HG03097 (cell line): Measurements from ENCODE around the gene HS6ST2.

ENCODE experiments used
- ATAC-seq: cut with Tn5 transposase; IDR thresholded peaks from one replicate; pipeline ENCODE4 v1.9.1; 2021; ENCODE audit not compliant: unreplicated experiment, low FRiP score

HS6ST2 gene

DNA sequence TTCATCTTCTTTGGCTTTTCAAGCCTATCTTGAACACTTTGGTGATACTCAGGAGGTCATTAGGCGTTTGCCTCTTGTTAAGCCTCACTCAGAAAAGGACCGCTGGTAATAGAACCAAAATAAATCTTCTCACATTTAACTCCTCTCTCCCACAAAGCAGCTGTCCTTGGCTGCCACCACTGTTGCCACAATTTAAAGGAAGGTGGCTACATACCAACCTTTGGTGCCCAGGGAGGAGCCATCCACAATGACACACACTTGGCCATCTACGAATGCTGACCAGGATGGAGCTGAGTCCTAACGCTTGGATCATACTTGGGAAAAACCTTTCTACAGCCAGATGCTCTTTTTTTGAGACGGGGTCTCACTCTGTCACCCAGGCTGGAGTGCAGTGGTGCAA is 210.2 kb downstream of the HS6ST2 start:
- ATAC-seq = no peak

DNA sequence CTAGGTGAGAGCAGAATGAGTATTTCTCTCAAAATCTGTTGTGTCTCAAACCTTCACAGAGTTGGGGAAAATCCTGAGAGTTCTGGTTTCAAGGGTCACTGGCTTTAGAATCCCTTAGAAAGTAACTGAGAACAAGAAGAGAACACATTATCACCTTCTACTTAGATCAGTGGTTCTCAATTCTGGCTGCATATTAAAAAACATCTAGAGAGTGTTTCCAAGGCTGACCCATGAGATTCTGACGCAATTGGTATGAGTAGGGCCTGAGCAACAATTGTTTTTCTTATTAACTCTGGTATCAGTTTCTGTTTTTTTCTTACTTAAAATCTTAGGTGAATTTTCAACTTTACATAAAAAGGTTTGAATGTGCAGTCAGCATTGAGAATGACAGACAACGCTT is 212.8 kb downstream of the HS6ST2 start:
- no peak for ATAC-seq

DNA sequence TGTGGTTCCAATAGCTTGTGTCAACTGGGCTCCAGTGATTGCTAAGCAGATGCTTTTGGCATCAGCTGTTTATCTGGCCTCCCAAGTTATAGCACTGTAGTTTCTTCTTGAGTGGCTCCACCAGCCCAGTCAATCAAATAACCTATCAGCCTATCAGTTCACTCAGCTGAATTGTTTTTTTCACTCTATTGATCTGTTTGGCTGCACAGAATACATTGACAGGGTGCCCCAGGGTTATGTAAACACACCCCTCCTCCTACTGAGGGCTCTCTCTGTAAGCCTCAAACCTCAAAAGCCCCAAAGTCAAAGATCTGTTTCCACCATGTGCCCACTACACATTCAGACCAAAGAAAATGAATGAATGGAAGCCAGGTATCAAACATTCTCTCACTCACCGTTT is 214.0 kb downstream of the HS6ST2 start:
- no peak for ATAC-seq

DNA sequence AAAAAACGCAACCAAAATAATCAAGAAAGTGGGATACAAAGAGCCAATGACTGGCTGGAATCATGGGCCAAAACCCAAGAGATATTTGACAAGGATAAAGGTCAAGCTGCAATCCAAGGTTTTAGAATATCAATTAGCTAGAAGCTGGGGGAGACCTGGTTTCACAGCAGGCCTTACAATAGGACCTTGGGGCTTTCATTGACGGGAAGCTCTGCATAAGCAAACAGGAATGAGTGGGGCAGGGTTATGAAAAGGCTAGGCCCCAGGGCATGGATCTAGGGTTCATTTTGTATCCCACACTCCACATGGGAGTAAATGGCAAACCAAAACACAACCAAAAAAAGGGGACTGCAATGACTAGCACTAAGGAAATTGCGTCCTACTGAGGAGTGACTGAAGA is 215.3 kb downstream of the HS6ST2 start:
- no peak for ATAC-seq

DNA sequence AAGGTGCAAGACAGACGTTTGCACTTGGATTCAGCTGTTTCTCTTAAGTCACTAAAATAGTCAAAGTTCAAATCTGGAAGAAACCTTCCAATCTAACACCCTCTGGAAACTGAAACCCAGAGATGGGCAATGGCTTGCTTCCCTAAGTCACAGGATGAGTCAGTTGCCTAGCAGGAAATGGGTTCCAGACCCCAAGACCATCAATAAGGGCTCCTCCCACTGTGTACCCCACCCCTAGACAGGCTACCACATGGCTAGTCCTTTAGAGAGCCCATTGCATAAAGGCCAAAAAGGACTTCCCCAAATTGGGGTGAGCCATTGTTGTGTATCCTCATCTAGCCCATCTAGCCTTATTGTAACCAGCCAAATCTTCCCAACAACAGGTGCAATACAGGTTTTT is 216.2 kb downstream of the HS6ST2 start:
- no peak for ATAC-seq

DNA sequence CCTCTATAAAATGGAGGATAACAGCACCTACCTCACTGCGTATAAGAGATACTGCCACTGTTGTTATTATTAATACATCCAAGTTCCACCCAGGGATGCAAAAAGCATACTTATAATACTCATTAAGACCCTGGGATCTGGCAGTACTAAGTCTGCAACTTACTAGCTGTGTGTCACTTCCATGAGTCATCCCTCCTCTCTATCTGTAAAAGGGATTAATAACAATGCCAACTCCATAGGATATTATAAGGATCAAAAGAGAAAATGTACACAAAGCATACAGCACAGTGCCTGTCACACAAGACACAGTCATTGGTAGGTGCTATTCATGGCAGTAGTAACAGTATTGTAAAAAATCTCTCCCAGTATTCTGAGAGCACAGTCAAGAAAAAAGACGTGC is 216.7 kb downstream of the HS6ST2 start:
- ATAC-seq = no peak

DNA sequence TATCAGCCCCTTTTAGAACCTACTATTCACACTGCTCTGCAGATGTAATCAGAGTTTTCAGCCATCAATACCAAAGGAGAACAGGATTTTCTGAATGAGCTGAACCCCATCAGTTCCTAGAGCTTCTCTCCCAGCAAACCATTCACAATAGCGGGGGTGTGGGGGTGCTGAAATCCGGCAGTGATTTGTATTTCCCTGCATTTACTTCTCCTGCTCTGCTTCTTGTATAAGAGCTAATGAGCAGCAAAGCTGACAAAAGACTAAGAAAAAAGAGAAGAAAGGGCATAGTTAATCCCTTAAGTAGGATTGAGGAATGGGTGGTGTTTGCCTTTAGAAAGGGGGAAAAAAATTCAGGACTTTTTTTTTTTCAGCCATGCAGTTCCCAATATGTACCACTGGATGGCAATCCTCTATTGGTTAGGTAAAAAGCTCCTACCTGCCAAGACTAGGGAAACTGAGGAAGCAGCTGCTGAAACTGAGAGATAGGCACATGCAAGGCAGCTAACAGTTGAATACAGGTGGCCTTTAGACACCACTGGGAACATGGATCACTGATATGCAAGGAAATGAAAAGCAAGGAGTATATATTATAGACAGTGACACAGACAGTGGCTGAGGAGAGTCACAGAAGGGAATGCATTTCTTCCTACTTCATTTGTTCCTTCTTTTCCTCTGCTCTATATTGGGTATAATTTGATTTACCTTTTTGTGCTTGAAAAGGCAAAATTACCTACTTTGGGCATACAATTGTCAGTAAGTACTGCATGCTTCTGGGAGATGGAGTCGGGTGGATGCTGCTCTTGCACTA is 217.9 kb downstream of the HS6ST2 start:
- ATAC-seq = no peak

DNA sequence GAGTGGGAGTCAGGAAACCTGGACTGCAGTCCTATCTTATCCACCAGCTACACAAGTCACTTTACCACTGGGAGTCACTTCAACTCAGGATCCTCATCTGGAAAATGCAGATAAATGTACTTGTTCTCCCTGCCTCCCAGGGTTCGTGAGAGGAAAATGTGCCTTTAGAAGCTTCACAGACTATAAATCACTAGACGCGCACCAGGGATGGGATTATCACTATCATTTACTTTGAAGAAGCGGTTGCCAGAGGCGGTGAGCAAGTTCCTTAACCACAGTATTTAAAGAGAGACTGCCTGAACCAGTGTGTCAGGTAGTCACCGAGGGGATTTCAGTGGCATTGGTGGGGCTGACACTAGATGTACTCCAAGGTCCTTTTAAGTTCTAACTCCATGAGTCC is 219.5 kb downstream of the HS6ST2 start:
- ATAC-seq = no peak

DNA sequence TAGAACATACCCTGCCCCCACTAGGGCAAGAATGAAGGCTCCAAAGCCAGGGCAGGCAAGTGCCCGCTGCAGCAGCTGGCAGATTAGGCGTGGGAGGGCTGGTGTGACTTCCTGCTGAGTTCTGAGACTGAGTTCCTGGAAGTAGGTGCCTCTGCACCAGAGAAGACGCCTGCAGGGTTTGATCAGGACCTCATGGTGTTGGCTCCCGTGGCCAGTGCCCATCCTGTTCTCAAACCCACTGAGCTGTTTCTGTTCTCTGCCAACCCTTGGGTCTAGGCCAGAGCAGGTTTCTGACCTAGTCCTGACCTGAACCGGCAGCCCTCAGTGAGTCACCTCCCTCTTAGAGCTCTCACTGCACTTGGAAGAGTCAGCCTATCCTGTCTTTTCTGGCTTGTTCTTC is 220.7 kb downstream of the HS6ST2 start:
- ATAC-seq = no peak

DNA sequence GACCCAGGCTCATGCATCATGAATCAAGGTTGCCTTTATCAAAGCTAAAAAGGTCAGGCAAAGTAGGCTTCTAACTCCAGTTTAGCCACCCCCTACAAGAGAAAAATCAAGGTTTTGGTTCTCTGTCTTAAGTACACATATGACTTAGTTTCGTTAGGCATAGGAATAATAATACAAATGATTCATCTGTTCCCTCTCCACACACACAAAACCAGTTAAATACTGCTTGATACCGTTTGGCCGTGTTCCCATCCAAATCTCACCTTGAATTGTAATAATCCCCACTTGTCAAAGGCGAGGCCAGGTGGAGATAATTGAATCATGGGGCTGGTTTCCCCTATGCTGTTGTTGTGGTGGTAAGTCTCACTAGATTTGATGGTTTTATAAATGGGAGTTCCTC is 226.2 kb downstream of the HS6ST2 start:
- no peak for ATAC-seq

DNA sequence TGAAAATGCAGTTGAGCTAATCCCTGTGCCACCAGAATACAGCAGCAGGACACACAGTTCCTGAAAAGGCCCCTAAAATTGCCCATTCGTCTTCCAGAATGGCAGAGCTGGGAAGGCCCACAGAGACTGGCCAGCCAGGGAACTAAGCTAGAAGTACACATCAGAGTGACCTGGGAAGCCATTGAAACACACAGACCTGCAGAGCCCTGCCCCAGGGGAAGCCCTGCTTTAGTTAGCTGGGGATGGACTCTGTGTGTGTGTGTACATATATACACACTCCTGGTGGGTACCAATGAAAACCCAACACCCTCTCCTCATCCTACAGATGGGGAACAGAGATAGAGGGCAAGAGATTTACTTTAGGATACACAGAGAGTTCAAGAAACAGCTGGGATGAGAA is 227.7 kb downstream of the HS6ST2 start:
- no peak for ATAC-seq

DNA sequence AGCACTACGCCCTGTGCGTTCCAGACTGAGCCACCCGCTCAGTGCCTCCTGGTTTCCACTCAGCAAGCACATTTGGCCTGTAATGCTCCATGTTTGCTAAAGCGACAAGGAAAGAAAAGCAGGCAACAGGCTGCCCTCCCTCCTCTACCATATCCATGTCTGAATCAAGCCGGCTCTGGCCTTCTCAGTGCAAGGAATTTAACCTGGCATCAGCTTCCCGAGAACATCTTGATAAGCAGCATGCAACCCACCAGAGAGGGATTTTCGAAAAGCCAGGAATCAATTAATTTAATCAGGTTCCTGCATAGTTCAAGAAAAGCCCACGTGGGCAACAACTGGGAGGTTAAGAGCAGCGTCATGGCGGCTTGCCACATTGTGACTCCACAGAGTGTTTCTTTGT is 228.2 kb downstream of the HS6ST2 start:
- no peak for ATAC-seq

DNA sequence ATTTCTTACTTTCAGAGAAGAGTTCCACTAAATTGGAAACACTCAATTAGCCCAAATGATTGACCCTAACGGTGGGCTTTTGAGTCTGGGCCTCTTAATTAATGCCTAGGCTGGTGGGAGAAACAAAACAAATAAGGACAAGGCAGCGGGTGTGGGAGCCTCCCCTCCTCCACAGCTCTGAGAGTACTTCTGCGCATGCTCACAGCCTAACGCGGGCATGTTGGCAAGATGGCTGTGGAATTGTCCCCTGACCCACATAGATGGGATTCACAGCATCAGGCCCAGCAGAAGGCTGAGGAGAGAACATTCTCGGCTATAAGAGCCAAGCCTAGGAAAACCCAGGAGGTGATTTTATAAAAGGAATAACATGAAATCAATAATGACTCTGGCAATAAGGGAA is 230.1 kb downstream of the HS6ST2 start:
- no peak for ATAC-seq

DNA sequence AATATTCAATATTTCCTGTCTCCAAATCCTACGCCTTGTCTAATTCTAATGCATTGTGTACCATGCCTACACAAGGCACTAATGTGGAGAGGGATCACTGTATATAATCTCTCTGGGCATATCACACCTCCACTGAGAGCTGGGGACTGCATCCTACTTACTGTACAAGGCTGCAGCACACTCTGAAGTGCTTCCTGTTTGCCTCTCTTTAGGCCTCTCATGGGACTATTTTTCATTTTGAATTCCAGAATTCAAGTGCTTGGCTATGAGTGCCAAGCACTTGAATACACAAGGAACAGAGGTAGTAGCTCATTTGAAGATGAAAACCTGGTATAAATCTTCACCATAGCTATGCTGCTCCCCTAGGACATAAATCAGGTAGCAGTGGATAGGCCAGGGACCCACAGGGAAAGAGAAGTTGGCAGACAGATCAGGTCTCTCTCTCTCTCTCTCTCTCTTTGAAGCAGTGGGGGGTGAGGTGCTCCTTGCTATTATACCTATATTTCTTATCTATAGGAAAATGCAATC is 239.9 kb downstream of the HS6ST2 start:
- ATAC-seq = no peak

DNA sequence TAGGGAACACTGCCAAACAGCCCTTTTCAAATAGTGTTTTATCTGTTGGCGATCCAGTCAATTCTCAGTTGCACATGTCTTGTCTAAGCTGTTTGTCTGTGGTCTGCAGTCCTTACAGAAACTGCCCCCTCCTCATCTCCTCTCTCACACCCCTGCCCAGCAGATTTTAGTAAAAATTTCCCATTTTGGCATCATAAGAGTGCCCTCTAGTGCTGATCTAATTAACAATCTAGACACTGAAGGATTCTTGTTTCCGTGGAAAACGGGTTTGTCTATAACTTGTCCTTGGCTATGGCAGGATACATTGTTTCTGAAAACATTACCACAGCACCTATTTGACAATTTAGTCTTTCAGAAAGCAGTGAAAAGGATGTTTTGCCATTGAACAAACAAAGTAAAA is 242.4 kb downstream of the HS6ST2 start:
- no peak for ATAC-seq

DNA sequence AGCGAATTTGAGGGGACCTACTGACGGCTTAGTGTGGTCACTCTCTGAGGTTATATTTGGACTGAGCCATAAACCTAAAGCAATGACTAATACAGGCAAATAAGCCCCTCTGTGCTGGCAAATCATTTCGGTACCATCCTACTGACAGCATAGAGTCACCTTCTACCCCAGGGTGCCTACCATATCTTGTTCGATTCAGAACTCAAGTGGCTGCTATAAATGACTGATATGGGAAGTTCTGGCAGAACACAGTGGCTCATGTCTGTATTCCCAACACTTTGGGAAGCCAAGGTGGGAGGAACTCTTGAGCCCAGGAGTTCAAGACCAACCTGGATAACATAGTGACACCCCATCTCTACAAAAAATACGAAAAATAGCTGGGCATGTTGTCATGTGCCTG is 243.5 kb downstream of the HS6ST2 start:
- ATAC-seq = no peak

DNA sequence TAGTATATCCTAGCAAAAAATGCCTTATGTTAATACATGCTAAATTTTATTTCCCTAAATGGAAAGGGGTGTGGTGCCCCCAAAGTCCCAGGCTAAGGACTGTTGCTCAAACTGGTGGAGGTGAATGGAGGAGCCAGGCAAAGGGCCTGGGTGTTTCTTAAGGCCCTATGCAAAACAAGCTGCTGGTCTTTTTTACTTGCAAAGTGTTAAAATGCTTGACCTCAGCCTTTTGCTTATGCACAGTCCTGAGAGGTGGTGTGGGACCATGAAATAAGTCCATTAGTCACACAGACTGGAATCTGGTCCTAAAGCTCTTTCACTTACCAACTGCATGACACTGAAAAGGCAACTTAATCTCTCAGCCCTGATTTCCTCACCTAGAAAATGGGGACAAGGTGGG is 246.1 kb downstream of the HS6ST2 start:
- no peak for ATAC-seq

DNA sequence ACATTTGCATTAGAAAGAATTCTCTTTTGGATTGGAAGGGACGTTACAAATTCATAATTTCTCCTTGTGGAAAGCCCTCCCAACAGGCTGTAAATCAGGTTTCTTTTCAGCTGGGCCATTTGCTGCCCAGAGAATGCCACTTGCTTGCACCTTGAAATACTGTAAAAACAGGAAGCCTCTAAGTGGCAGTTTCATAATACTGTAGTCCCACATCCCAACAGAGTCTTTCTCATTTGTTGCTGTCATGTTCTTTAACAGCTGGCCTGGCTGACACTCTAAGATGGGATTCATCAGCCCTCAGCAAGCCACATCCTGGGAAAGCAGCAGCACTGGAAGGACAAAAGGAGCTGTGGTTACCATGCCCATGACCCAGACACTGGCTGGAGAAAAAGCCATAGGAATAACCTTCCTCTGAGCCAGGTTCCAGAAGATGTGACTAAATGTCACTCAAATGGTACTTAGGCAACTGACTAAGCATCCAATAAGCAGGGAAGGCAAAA is 247.7 kb downstream of the HS6ST2 start:
- no peak for ATAC-seq

DNA sequence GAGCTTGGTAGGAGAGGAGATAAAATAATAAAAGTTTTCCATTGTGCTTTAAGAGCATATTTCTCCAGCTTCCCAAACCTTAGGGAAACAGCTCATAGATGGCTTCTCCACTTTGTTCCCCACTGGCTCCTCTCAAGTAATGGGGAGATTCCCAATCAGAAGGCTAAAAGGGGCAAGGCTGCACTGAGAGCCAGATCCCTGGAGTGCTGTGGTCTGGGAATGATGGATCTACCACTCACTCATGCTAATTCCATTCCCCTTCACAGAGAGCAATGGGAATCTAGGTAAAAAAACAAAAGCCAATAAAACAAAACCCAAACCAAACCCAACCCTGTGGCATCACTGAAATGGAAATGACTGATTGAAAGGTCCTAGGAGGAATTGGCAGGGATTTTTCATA is 249.9 kb downstream of the HS6ST2 start:
- no peak for ATAC-seq

DNA sequence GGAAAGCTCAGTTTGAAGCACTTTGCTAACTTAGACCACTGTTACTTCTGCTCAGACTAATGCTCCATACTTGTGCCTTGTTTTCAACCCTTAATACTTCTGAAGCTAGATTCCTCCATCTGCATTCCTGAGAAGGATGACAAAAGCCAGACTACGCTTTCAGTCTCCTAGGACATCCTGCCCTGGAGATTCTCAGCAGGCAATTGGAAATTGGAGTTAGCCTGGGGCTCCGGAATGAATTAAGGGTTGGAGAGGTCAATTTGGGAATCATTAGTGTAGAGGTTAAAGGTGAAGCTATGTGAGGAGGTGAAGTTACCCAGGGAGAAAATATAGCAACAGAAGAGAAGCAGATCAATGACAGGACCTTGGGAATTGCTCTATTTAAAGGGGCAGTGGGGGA is 253.7 kb downstream of the HS6ST2 start:
- ATAC-seq = no peak

DNA sequence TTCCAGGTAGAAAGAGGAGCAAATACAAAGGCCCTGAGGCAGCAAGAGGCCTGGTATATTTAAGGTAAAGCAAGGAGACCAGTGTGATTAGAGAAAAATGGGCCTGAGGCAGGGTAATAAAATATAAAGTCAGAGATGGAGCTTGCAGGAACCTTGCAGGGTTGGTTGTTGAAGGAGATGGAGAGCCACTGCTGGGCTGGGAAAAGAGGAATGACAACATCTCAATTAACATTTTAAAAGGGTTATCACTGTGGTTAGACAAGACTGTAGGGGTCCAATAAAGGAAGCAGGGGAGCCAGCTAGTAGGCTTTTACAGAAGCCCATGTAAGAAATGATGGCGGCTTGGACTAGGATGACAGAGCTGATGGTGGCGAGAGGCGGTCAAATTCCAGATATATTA is 264.0 kb downstream of the HS6ST2 start:
- ATAC-seq = no peak

DNA sequence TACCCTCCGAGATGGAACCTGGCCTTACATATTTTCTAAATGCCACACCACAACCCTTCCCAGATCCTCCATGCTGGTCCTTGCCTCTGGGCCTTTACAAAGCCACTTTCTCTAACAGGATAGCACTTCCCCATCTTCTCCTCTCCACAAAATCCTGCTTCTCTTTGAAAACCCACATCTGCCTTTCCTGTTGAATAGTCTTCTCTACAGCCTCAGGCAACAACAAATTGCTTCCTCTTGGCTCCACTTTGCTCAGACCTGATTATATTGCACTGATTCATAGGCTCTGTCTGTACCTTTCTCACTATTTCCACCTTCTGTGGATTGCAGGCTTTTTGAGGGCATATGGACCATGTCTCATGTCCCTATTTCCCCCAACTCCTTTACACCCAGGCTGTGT is 265.9 kb downstream of the HS6ST2 start:
- ATAC-seq = no peak

DNA sequence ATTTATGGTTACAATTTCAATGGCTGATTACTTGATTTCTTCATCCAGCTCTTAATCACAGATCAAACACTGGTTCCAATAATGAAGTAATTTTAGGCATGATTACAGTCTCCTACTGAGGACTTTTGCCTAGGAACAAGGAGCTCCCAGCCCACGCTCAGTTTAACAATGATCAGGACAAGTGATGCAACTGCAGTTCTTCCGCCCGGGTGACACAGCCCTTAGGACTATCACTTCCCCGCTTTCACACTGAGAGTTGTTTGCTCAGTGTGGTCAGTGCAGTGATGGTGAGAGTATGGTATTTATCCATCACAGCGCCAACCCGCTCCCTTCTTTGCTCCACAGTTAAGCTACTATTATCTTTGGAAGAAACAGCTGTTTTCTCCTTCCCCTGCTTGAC is 266.4 kb downstream of the HS6ST2 start:
- no peak for ATAC-seq
